GM20000 (cell line): ENCODE results near the gene APOA5.

Experiments used
- DNase-seq: peaks from one replicate; pipeline ENCODE4 v3.0.0; 2012; ENCODE audit warnings: low spot score
- TF ChIP-seq, protein P1 (sequence below): IDR thresholded peaks from 2 replicates; pipeline ENCODE4 v1.5.1; 2012; ENCODE audit warnings: mild to moderate bottlenecking, control low read depth; ENCODE audit errors: extremely low read depth, missing control alignments

APOA5 gene

DNA sequence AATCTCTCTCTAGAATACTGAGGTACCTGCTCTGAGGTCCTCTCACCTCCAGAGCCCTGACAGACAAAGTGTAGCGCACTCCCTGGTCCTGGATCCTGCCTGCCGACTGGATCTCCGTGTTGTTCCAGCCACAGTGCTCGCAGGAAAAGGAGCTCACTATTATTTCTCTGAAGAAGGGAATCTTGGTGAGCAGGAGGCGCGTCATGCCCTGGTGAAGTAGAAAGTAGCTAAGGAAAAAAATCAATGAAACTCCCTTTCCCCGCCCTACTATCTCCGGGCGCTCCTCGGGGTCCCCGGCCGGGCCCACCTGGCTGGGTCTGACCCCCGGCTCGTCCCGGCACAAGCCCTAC is 4.3 kb downstream of the APOA5 start:
- TF ChIP-seq, protein P1, sequence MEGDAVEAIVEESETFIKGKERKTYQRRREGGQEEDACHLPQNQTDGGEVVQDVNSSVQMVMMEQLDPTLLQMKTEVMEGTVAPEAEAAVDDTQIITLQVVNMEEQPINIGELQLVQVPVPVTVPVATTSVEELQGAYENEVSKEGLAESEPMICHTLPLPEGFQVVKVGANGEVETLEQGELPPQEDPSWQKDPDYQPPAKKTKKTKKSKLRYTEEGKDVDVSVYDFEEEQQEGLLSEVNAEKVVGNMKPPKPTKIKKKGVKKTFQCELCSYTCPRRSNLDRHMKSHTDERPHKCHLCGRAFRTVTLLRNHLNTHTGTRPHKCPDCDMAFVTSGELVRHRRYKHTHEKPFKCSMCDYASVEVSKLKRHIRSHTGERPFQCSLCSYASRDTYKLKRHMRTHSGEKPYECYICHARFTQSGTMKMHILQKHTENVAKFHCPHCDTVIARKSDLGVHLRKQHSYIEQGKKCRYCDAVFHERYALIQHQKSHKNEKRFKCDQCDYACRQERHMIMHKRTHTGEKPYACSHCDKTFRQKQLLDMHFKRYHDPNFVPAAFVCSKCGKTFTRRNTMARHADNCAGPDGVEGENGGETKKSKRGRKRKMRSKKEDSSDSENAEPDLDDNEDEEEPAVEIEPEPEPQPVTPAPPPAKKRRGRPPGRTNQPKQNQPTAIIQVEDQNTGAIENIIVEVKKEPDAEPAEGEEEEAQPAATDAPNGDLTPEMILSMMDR, result no peak
- DNase-seq, result no peak

DNA sequence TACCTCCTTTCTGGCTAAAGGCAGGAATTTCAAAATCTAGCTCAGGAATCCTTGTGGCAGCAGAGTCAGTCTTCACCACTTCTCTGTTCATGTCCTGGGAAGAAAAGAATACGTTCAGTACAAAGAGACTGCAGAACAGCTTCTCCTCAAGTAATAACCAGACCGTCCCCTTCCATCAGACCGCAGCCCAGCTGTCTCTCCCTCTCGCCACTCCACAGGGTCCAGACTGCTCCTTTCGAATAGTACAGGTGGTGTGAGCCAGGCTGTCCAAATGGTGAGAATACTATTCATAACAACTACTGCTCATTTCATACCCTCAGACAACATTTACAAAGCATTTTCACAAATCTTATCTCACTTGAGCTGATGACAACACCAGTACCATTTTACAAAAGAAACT is 4.7 kb downstream of the APOA5 start:
- no peak for DNase-seq
- TF ChIP-seq, protein P1, result no peak

DNA sequence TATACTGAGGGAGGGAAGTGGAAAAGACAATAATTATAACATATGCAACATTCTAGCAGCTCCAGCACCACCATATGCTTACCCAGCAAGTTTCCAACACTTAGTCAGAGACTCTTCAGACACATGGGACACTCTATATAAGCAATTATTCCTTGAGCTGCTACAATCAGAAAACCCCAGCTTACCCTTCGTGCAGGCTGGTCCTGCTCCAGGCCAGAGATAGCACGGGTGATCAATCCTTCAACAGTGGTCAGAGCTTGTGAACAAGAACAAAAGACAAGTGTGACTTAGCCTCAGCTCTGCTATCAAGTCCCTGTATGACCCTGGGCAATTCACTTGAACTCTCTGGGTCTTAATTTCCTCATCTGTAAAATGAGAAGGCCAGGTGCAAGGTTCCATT is 5.4 kb downstream of the APOA5 start:
- no peak for DNase-seq
- TF ChIP-seq, protein P1, result no peak

DNA sequence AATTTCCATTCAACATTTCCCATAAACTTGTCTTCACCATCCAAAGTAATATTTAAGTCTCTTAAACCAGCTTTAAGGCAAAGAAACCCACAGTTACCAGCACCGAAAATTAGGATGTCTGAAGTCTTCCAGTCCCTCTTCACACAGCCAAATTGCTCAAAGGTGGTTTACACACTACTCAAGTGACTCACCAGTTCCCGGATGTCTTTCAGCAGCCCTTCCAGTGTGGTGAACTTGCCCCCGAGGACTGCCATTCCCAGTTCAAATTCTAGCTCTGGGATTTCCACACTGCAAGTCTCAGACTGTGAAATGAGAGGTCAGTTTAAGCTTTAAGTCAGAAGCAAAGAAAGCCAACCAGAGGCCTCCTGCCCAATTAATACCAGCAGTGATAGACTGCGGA is 9.0 kb downstream of the APOA5 start:
- TF ChIP-seq, protein P1, result no peak
- no peak for DNase-seq

DNA sequence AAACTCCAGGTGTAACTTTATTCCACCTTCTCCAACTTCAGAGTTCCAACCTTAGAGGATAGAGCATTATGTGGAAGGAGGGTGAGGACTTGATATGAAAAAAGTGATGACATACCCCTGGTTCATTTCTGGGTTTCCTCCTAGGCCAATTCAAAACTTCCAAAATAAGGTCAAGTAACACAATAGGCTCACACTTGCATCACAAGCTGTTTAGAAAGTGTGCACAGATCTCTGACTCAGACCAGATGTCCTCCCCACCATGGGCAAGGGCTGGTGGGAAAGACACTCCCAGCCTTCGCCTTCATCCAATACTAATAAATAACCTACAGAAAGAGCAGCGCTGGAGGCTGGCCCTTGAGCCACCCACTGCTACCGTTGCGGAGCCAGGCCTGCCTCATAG is 13.1 kb downstream of the APOA5 start:
- TF ChIP-seq, protein P1, result no peak

DNA sequence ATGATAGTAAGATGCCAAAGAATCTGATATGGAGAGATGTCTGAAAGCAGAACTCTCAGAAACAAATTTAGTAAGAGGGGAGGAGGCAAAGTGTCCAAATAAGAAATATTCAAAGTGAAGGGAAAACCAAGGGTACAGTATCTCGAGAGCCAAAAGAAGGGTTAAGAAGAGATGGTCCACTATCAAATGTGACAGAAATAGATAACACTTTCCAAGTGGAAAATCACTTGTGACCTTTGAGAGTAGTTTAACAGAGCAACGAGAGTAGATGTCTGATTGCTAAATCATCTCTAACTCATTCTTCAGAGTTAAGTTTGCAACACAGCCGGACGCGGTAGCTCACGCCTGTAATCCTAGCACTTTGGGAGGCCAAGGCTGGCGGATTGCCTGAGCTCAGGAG is 14.6 kb downstream of the APOA5 start:
- TF ChIP-seq, protein P1, result no peak
- no peak for DNase-seq

More for the DNA sequence above, 13.1 kb downstream of the APOA5 start:
- DNase-seq, result no peak

DNA sequence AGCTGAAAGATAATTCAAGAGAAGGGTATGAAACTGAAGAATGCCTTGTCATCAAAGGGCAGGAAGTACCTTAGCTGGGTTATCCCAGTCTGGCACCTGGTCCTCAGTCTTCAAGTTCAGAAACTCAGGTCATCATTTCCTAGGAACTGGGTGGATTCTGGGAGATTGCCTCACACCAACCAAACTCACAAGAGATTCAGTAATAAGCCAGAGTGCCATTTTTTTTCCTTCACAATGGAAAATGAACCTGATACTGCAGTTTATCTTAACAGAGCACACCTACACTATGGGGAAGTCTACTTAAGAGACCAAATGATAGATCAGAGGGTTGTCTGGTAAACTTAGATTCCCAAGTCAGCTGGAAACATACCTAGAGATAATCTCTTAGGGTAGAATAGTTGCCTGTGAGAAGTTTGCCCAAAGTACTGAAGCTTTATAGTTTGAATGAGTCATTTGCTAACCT is 15.1 kb downstream of the APOA5 start:
- TF ChIP-seq, protein P1, result no peak
- DNase-seq, result no peak

DNA sequence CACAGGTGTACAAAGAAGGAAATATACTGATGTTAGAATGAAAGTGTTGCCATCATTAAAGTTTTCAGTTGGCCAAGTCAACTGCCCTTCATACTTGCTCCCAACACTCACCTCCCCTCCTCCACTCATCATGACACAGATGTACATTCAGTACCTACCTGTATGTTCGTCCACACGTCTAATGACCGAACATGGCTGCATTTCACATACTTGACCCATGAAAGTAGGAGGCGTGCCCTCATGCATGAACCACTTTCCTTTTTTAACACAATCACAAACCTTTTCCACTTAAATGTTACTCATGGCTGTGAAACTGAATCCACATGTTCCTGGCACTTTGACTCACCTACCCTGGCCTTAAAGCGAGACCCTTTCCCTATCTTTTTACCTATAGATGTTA is 15.7 kb downstream of the APOA5 start:
- DNase-seq, result no peak
- TF ChIP-seq, protein P1, result no peak
